Suprapubic skin (tissue), 4 donors: ENCODE measurements around the gene TRIAP1.

Experiments
- CTCF ChIP-seq, 2 donors: fragments of 200-600 bp in 1 of 2; fragments of 450-650 bp in 1 of 2; sonication (generic) in 1 of 2; IDR thresholded peaks; one replicate each; pipeline ENCODE4 v1.5.1; 2016 to 2019; ENCODE audit warnings: antibody characterized with exemption in 2 of 2, mild to moderate bottlenecking in 1 of 2, moderate library complexity in 1 of 2
- EP300 ChIP-seq: sonication (generic); formaldehyde crosslinking; IDR thresholded peaks from one replicate; pipeline ENCODE4 v1.6.1; 2017; ENCODE audit warnings: antibody characterized with exemption
- POLR2A ChIP-seq, 2 donors: fragments of 450-650 bp; IDR thresholded peaks; one replicate each; pipeline ENCODE4 v1.6.1; 2017; ENCODE audit warnings: antibody characterized with exemption in 2 of 2, mild to moderate bottlenecking in 2 of 2, moderate library complexity in 2 of 2
- POLR2AphosphoS5 ChIP-seq, 3 donors: sonication (generic); formaldehyde crosslinking; IDR thresholded peaks; one replicate each; pipeline ENCODE4 v1.6.1; 2017; ENCODE audit warnings: antibody characterized with exemption in 3 of 3

GRCh38 chr12:120473807-120474615 is 27.8 kb upstream of the TRIAP1 start:
- TF ChIP-seq POLR2AphosphoS5 (IDR thresholded peaks at IDR 0.05) = no peak
- no peak for TF ChIP-seq CTCF (IDR thresholded peaks at IDR 0.05)
- no peak for TF ChIP-seq EP300
- TF ChIP-seq POLR2A (IDR thresholded peaks at IDR 0.05) = no peak
